ENCODE data around the gene PRELID3B.

DNA sequence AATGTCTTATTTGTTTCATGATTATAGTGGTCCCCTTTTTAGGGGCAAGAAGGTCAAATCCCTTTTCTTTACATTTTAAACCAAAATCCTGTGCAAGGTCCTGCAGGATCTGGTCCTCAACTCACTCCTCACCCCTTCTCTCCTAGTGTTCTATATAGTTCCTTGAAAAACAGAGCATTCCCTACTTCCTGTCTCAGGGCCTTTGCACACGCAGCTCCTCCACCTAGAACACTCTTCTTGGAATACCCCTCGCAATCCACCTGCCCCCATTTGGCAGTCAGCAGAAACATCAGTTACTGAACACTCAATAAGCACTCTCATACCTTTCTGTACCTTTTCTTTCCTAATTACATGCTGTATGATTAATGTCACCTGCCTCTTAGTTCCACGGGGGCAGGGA lies 7.2 kb downstream of the PRELID3B start:
- TF ChIP-seq, protein P1, sequence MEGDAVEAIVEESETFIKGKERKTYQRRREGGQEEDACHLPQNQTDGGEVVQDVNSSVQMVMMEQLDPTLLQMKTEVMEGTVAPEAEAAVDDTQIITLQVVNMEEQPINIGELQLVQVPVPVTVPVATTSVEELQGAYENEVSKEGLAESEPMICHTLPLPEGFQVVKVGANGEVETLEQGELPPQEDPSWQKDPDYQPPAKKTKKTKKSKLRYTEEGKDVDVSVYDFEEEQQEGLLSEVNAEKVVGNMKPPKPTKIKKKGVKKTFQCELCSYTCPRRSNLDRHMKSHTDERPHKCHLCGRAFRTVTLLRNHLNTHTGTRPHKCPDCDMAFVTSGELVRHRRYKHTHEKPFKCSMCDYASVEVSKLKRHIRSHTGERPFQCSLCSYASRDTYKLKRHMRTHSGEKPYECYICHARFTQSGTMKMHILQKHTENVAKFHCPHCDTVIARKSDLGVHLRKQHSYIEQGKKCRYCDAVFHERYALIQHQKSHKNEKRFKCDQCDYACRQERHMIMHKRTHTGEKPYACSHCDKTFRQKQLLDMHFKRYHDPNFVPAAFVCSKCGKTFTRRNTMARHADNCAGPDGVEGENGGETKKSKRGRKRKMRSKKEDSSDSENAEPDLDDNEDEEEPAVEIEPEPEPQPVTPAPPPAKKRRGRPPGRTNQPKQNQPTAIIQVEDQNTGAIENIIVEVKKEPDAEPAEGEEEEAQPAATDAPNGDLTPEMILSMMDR (conservative IDR thresholded peaks at IDR 0.05; ENCODE audit: low read depth, low read length), result no peak
- TF ChIP-seq EZH2phosphoT487 (IDR thresholded peaks at IDR 0.05; ENCODE audit: borderline replicate concordance, low read length) (no peak), EZH2 (IDR thresholded peaks at IDR 0.05; ENCODE audit: low read length, unreplicated experiment) (no peak)
